Measurements from ENCODE around the gene DOCK4. TPM values are rescaled to one million over a fixed set of nuclear protein-coding genes. Genes with fewer than 3 reads are reported as not detected.

Gene DOCK4
- total and polyA plus RNA-seq, 10 of the 15 experiments (the other 5 are each of a cell fraction or from before 2014, with no cell fraction given), result 0.03 to 0.73 (median 0.38) TPM

DNA sequence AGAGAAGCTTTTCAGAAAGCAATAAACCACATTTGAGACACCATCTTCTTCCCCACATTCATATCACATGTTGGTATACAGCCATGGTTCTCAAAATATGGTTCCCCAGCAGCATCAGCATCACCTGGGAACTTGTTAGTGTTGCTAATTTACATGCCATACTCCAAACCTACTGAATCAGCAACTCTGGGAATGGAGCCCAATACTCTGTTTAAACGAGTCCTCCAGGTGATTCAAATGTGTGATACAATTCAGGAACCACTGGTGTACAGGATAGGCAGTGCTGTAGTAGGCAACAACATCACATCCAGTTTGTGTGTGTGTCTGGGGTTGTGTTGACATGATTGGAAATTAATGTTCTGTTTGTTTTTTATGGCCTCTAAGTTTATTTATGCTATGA is 48.0 kb upstream of the DOCK4 start (continued):
- TF ChIP-seq RELB (IDR thresholded peaks at IDR 0.05; ENCODE audit: low read depth) (no peak), ETV6 (conservative IDR thresholded peaks at IDR 0.05 in 1 of 2, IDR thresholded peaks at IDR 0.05 in 1 of 2; ENCODE audit: borderline replicate concordance in 1 of 2, low read depth in 1 of 2) (no peak), TAF1 (IDR thresholded peaks at IDR 0.05; ENCODE audit: borderline replicate concordance, low read depth, low read length) (no peak)
- TF ChIP-seq, protein P1, sequence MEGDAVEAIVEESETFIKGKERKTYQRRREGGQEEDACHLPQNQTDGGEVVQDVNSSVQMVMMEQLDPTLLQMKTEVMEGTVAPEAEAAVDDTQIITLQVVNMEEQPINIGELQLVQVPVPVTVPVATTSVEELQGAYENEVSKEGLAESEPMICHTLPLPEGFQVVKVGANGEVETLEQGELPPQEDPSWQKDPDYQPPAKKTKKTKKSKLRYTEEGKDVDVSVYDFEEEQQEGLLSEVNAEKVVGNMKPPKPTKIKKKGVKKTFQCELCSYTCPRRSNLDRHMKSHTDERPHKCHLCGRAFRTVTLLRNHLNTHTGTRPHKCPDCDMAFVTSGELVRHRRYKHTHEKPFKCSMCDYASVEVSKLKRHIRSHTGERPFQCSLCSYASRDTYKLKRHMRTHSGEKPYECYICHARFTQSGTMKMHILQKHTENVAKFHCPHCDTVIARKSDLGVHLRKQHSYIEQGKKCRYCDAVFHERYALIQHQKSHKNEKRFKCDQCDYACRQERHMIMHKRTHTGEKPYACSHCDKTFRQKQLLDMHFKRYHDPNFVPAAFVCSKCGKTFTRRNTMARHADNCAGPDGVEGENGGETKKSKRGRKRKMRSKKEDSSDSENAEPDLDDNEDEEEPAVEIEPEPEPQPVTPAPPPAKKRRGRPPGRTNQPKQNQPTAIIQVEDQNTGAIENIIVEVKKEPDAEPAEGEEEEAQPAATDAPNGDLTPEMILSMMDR (IDR thresholded peaks at IDR 0.05 in 2 of 3, conservative IDR thresholded peaks at IDR 0.05 in 1 of 3; ENCODE audit: control insufficient read depth in 2 of 3, extremely low read depth in 1 of 3, insufficient read depth in 1 of 3, low read depth in 3 of 3, low read length in 3 of 3), result no peak

GRCh38 chr7:112252691-112253090 is 46.5 kb upstream of the DOCK4 start:
- intact Hi-C loops (cut with micrococcal nuclease; ENCODE audit: unreplicated experiment), result no loop called here
- 82% methylated on average over 3 of the region's 3 CpGs for WGBS (ENCODE audit: insufficient coverage, insufficient replicate concordance, low lambda C conversion rate, missing lambda C conversion rate)
- RAD21 ChIA-PET (ENCODE audit: unreplicated experiment), result no interaction called here

More at GRCh38 chr7:112252691-112253090, 46.5 kb upstream of the DOCK4 start:
- ChIA-PET SMC1A (ENCODE audit: uncharacterized antibody, unreplicated experiment) (no interaction called here), POLR2A (no interaction called here), CTCF (interaction anchor here (1.3 kb wide), 1 partner anchor 23 kb away, joined by 4 read pairs; no protein-coding TSS in a partner anchor)
- in situ Hi-C loops (cut with MboI), result no loop called here
- ATAC-seq (no peak), FAIRE-seq (no peak), DNase-seq (ENCODE audit: low read depth, low spot score) (no peak)
- TF ChIP-seq TCF7 (IDR thresholded peaks at IDR 0.05; ENCODE audit: borderline replicate concordance) (no peak), ZSCAN29 (IDR thresholded peaks at IDR 0.05) (no peak), ZBTB11 (CRISPR knock-in tag; IDR thresholded peaks at IDR 0.05) (no peak), SPI1 (IDR thresholded peaks at IDR 0.05; ENCODE audit: borderline replicate concordance, insufficient read depth, low read depth, low read length) (no peak)
- TF ChIP-seq, protein P2, sequence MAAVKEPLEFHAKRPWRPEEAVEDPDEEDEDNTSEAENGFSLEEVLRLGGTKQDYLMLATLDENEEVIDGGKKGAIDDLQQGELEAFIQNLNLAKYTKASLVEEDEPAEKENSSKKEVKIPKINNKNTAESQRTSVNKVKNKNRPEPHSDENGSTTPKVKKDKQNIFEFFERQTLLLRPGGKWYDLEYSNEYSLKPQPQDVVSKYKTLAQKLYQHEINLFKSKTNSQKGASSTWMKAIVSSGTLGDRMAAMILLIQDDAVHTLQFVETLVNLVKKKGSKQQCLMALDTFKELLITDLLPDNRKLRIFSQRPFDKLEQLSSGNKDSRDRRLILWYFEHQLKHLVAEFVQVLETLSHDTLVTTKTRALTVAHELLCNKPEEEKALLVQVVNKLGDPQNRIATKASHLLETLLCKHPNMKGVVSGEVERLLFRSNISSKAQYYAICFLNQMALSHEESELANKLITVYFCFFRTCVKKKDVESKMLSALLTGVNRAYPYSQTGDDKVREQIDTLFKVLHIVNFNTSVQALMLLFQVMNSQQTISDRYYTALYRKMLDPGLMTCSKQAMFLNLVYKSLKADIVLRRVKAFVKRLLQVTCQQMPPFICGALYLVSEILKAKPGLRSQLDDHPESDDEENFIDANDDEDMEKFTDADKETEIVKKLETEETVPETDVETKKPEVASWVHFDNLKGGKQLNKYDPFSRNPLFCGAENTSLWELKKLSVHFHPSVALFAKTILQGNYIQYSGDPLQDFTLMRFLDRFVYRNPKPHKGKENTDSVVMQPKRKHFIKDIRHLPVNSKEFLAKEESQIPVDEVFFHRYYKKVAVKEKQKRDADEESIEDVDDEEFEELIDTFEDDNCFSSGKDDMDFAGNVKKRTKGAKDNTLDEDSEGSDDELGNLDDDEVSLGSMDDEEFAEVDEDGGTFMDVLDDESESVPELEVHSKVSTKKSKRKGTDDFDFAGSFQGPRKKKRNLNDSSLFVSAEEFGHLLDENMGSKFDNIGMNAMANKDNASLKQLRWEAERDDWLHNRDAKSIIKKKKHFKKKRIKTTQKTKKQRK (IDR thresholded peaks at IDR 0.05; ENCODE audit: low read depth, low read length), result no peak
- H3K79me2 ChIP-seq (ENCODE audit: control insufficient read depth, insufficient read depth, low read length), result no peaks in the 10 kb centered on the region
- no TSS peak for BruUV-seq (replicated peaks)
- H2AFZ ChIP-seq (ENCODE audit: control insufficient read depth, low read depth, low read length), result no peak overlapping the region
- no peaks in the 10 kb centered on the region for H3K36me3 ChIP-seq (ENCODE audit: control insufficient read depth in 2 of 2, insufficient read depth in 2 of 2, low read length in 1 of 2)
- H4K20me1 ChIP-seq (ENCODE audit: control insufficient read depth, insufficient read depth), result no peaks in the 10 kb centered on the region
- no peaks in the 10 kb centered on the region for H3K27me3 ChIP-seq (replicated peaks in 1 of 2; ENCODE audit: control insufficient read depth in 2 of 2, insufficient read depth in 2 of 2, low read length in 1 of 2)
- no peak overlapping the region for H3K27ac ChIP-seq (ENCODE audit: control insufficient read depth, insufficient read depth)
- no peak overlapping the region for H3K4me3 ChIP-seq
- H3K9ac ChIP-seq (ENCODE audit: control insufficient read depth, insufficient read depth, low read length), result no peak overlapping the region
- no peak overlapping the region for H3K4me2 ChIP-seq (ENCODE audit: control insufficient read depth, insufficient read depth)
- no peaks in the 10 kb centered on the region for H3K4me1 ChIP-seq (ENCODE audit: control insufficient read depth, insufficient read depth, low read length)
- no peaks in the 10 kb centered on the region for H3K9me3 ChIP-seq (replicated peaks; ENCODE audit: control insufficient read depth, insufficient read depth, low read length)
